Caco-2 (cell line): Measurements from ENCODE around the gene RNF13. TPM values are rescaled to one million over a fixed set of nuclear protein-coding genes. Genes with fewer than 3 reads are reported as not detected.

Experiments
- BruUV-seq: library from RNA; stranded (reverse); fragments of 400-500 nt; replicated peaks from 2 replicates; lab custom pipeline; 2021; lab: Mats Ljungman, UMichigan
- CTCF ChIA-PET: fragments of 300-600 bp; sonication (Branson Sonifier 250); formaldehyde crosslinking; loops from one replicate; lab custom pipeline; 2022; ENCODE audit warnings: antibody characterized with exemption; lab: Charles Lee
- POLR2A ChIA-PET: fragments of 300-600 bp; sonication (Branson Sonifier 250); formaldehyde crosslinking; loops from one replicate; lab custom pipeline; 2022; ENCODE audit warnings: antibody characterized with exemption; lab: Charles Lee
- DNase-seq, 2 experiments: peaks; one replicate each; pipeline versions ENCODE4 v3.0.0 to v3.0.0-alpha.2; 2020 to 2022
- H3K27me3 ChIP-seq: replicated peaks from 2 replicates; pipeline ENCODE4 v1.6.0; 2011; ENCODE audit warnings: low read length; ENCODE audit not compliant: control insufficient read depth, insufficient read depth
- H3K36me3 ChIP-seq: 2 replicates; pipeline ENCODE4 v1.5.1; 2011; ENCODE audit warnings: low read length; ENCODE audit not compliant: control insufficient read depth, insufficient read depth
- H3K4me1 ChIP-seq: fragments of 250-450 bp; sonication (Bioruptor Pico); 2 replicates; pipeline ENCODE4 v1.5.1; 2020; ENCODE audit warnings: mild to moderate bottlenecking
- H3K4me3 ChIP-seq: 2 replicates; pipeline ENCODE4 v1.5.1; 2011; ENCODE audit warnings: low read depth, mild to moderate bottlenecking, control low read depth, low read length
- H3K9me3 ChIP-seq: fragments of 250-450 bp; sonication (Bioruptor Pico); 2 replicates; pipeline ENCODE4 v1.5.1; 2020; ENCODE audit warnings: mild to moderate bottlenecking, moderate library complexity
- H3K27ac Mint-ChIP-seq: one replicate; pipeline ENCODE4 v1.8.0; 2022; ENCODE audit warnings: mixed read lengths; ENCODE audit not compliant: unreplicated experiment
- H3K27me3 Mint-ChIP-seq: one replicate; pipeline ENCODE4 v1.8.0; 2022; ENCODE audit warnings: mixed read lengths; ENCODE audit not compliant: insufficient read depth, unreplicated experiment
- H3K36me3 Mint-ChIP-seq: one replicate; pipeline ENCODE4 v1.8.0; 2022; ENCODE audit warnings: mild to moderate bottlenecking, mixed read lengths; ENCODE audit not compliant: insufficient read depth, unreplicated experiment
- H3K4me1 Mint-ChIP-seq: one replicate; pipeline ENCODE4 v1.8.0; 2022; ENCODE audit warnings: low read depth, mixed read lengths; ENCODE audit not compliant: unreplicated experiment
- H3K4me3 Mint-ChIP-seq: one replicate; pipeline ENCODE4 v1.8.0; 2022; ENCODE audit warnings: mild to moderate bottlenecking, moderate library complexity, mixed read lengths; ENCODE audit not compliant: unreplicated experiment
- H3K9me3 Mint-ChIP-seq: one replicate; pipeline ENCODE4 v1.8.0; 2022; ENCODE audit warnings: mixed read lengths; ENCODE audit not compliant: unreplicated experiment
- CTCF ChIP-seq, 2 experiments: fragments of 200-600 bp in 1 of 2; IDR thresholded peaks; 1 replicate in 1 of 2; 2 replicates in 1 of 2; pipeline versions ENCODE4 v1.5.1 to v1.8.0; 2011 to 2022; ENCODE audit warnings: antibody characterized with exemption in 1 of 2, control low read depth in 1 of 2, inconsistent platforms in 1 of 2, low read depth in 1 of 2, low read length in 1 of 2, mild to moderate bottlenecking in 1 of 2, moderate library complexity in 1 of 2; ENCODE audit not compliant: insufficient read depth in 1 of 2, severe bottlenecking in 1 of 2, unreplicated experiment in 1 of 2
- intact Hi-C: fragments of 100-400 bp; cut with micrococcal nuclease; formaldehyde crosslinking; loops from one replicate; pipeline ENCODE4 v1.10.0; 2022; ENCODE audit not compliant: unreplicated experiment
- total RNA-seq: library from RNA; stranded (reverse); gene quantifications from 2 replicates; pipeline ENCODE4 v1.2.3, GENCODE V29; 2022

The RNF13 gene
- total RNA-seq, 1 experiment from 2014 or later: 44.2 TPM

GRCh38 chr3:149781211-149781610 is 31.8 kb upstream of the RNF13 start:
- CTCF ChIA-PET: no interaction called here
- Mint-ChIP-seq H3K27me3 (no peaks in the 10 kb centered on the region), H3K4me3 (no peak overlapping the region), H3K9me3 (peaks cover 9% of the 10 kb centered on the region), H3K27ac (no peak overlapping the region), H3K36me3 (no peaks in the 10 kb centered on the region), H3K4me1 (peaks cover 42% of the 10 kb centered on the region)
- Histone ChIP-seq H3K4me3 (no peak overlapping the region), H3K36me3 (no peaks in the 10 kb centered on the region), H3K4me1 (peaks cover 35% of the 10 kb centered on the region), H3K9me3 (no peaks in the 10 kb centered on the region), H3K27me3 (no peaks in the 10 kb centered on the region)
- intact Hi-C loops: no loop called here
- POLR2A ChIA-PET: no interaction called here
- no peak for DNase-seq
- TF ChIP-seq CTCF (IDR thresholded peaks at IDR 0.05; ENCODE audit: insufficient read depth in 1 of 2, low read depth in 1 of 2, low read length in 1 of 2, severe bottlenecking in 1 of 2, unreplicated experiment in 1 of 2): no peak
- no TSS peak for BruUV-seq

DNA sequence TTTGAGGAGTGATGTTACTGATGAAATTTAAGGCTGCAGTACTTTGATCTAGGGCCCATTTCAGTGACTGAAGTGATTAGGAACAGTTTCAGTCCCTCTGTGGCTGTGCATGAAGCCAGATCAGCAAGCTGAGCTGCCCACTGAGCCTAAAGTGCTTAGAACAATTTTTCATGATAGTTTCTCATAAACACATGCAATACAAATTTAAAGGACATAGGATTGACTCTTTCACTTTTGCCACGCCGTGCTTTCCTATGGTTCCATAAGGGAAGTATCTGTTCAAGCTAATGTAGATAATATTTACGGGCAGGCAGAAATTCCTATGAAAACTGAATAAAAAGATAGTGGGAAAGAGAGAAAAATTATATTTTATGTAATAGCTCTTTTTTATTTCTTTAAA is 31.3 kb upstream of the RNF13 start:
- no peak for TF ChIP-seq CTCF (IDR thresholded peaks at IDR 0.05; ENCODE audit: insufficient read depth in 1 of 2, low read depth in 1 of 2, low read length in 1 of 2, severe bottlenecking in 1 of 2, unreplicated experiment in 1 of 2)
- Mint-ChIP-seq H3K4me3 (no peak overlapping the region), H3K4me1 (peaks cover 40% of the 10 kb centered on the region), H3K27ac (no peak overlapping the region), H3K36me3 (no peaks in the 10 kb centered on the region), H3K27me3 (no peaks in the 10 kb centered on the region), H3K9me3 (peaks cover 9% of the 10 kb centered on the region)
- no TSS peak for BruUV-seq
- H3K9me3 ChIP-seq: no peaks in the 10 kb centered on the region
- DNase-seq: no peak
- ChIA-PET CTCF (interaction anchor here (1.1 kb wide), 1 partner anchor 10 kb away, joined by 3 read pairs; no protein-coding TSS in a partner anchor), POLR2A (no interaction called here)
- no peak overlapping the region for H3K4me3 ChIP-seq
- H3K36me3 ChIP-seq: no peaks in the 10 kb centered on the region
- intact Hi-C loops: no loop called here
- no peaks in the 10 kb centered on the region for H3K27me3 ChIP-seq
- peaks cover 32% of the 10 kb centered on the region for H3K4me1 ChIP-seq

DNA sequence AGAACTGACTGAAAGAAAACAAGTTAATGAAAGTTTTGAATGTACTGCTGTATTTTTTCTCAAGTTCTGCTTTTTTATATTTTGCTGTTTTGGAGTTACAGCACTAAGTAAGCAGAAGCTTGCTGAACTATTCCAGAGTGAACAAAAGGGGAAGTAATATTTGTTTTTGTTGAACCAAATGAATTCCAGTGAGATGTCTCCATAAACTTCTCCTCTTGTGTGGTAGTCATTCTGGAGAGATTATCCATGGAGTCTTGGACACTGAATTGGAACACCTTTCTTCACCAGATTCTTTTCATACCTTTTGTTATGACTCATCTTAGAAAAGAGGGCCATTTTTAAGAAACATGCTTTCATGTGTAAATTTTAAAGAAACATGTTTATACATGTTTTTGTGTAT is 29.4 kb upstream of the RNF13 start:
- no peak for TF ChIP-seq CTCF (IDR thresholded peaks at IDR 0.05; ENCODE audit: insufficient read depth in 1 of 2, low read depth in 1 of 2, low read length in 1 of 2, severe bottlenecking in 1 of 2, unreplicated experiment in 1 of 2)
- intact Hi-C loops: no loop called here
- Mint-ChIP-seq H3K27me3 (no peaks in the 10 kb centered on the region), H3K9me3 (no peaks in the 10 kb centered on the region), H3K4me1 (peaks cover 24% of the 10 kb centered on the region), H3K27ac (peak overlapping the region; percentile 91), H3K4me3 (peak overlapping the region; percentile 36), H3K36me3 (no peaks in the 10 kb centered on the region)
- POLR2A ChIA-PET: no interaction called here
- BruUV-seq: no TSS peak
- H3K36me3 ChIP-seq: no peaks in the 10 kb centered on the region
- no peak for DNase-seq
- peaks cover 20% of the 10 kb centered on the region for H3K4me1 ChIP-seq
- no peaks in the 10 kb centered on the region for H3K9me3 ChIP-seq
- no peak overlapping the region for H3K4me3 ChIP-seq
- CTCF ChIA-PET: no interaction called here
- H3K27me3 ChIP-seq: no peaks in the 10 kb centered on the region
